Measurements from ENCODE around the gene LYZL6.

DNA sequence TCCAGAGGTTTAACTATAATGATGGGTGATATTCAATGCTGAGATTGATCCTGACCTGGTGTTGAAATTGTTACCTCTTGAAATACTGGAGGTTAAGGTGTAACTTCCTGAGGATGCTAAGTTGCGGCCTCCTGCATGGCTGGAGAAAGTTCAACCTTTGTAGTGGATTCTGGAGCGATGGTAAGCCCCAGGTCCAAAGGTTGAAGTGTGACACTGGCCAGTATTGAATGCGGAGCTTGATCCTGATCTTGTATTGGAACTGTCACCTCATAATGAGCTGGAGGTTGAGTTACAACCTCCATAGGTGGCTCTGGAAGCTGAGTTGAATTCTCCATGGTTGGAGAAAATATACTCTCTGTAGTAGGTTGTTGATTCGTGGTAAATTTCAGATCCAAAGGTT lies 29.9 kb downstream of the LYZL6 start:
- no peak for TF ChIP-seq POLR2AphosphoS5 (IDR thresholded peaks at IDR 0.05; ENCODE audit: low read depth, low read length)
- TF ChIP-seq TAF1 (IDR thresholded peaks at IDR 0.05; ENCODE audit: borderline replicate concordance, insufficient read depth, low read length) = no peak
- TF ChIP-seq FOXP2 (optimal IDR thresholded peaks at IDR 0.05; ENCODE audit: borderline replicate concordance, extremely low read depth, extremely low read length, insufficient read depth) = no peak
- TF ChIP-seq SIN3A (IDR thresholded peaks at IDR 0.05; ENCODE audit: borderline replicate concordance, insufficient read depth, low read length) = no peak

All from PFSK-1 (cell line).